Gastroesophageal sphincter (tissue), 4 donors: ENCODE data around the gene KLHL29. TPM values are rescaled to one million over a fixed set of nuclear protein-coding genes. Genes with fewer than 3 reads are reported as not detected.

ENCODE experiments used
- ATAC-seq: fragments of 150-250 bp; one replicate; pipeline ENCODE4 v1.9.1; 2016; ENCODE audit warnings: mild to moderate bottlenecking, moderate library complexity
- H3K27ac ChIP-seq, 4 donors: fragments of 200-600 bp; sonication (generic) in 3 of 4; 1 replicate in 3 of 4; 2 replicates in 1 of 4; pipeline ENCODE4 v1.5.1; 2016 to 2019
- H3K27me3 ChIP-seq: fragments of 200-600 bp; sonication (generic); one replicate; pipeline ENCODE4 v1.5.1; 2019
- H3K36me3 ChIP-seq, 2 donors: fragments of 200-600 bp; sonication (generic); one replicate each; pipeline ENCODE4 v1.5.1; 2019; ENCODE audit warnings: control low read depth in 1 of 2
- H3K4me1 ChIP-seq, 3 donors: fragments of 200-600 bp; sonication (generic); 1 replicate in 2 of 3; 2 replicates in 1 of 3; pipeline ENCODE4 v1.5.1; 2016 to 2019; ENCODE audit warnings: control low read depth in 2 of 3
- H3K4me3 ChIP-seq, 2 donors: fragments of 200-600 bp; sonication (generic); one replicate each; pipeline ENCODE4 v1.5.1; 2019; ENCODE audit warnings: mild to moderate bottlenecking in 1 of 2, moderate library complexity in 1 of 2
- H3K9me3 ChIP-seq, 3 donors: fragments of 200-600 bp; sonication (generic); one replicate each; pipeline ENCODE4 v1.5.1; 2017 to 2019; ENCODE audit warnings: control low read depth in 2 of 3
- CTCF ChIP-seq, 4 experiments: fragments of 200-600 bp in 2 of 4; fragments of 450-650 bp in 2 of 4; sonication (generic) in 1 of 4; IDR thresholded peaks; one replicate each; pipeline ENCODE4 v1.5.1; 2017 to 2019; ENCODE audit warnings: antibody characterized with exemption in 4 of 4, mild to moderate bottlenecking in 2 of 4, moderate library complexity in 2 of 4
- EP300 ChIP-seq: sonication (generic); formaldehyde crosslinking; IDR thresholded peaks from one replicate; pipeline ENCODE4 v1.6.1; 2017; ENCODE audit warnings: antibody characterized with exemption, mild to moderate bottlenecking
- POLR2A ChIP-seq, 2 donors: fragments of 450-650 bp; IDR thresholded peaks; one replicate each; pipeline ENCODE4 v1.6.1; 2017; ENCODE audit warnings: antibody characterized with exemption in 2 of 2, mild to moderate bottlenecking in 2 of 2, moderate library complexity in 1 of 2
- POLR2AphosphoS5 ChIP-seq: sonication (generic); formaldehyde crosslinking; IDR thresholded peaks from one replicate; pipeline ENCODE4 v1.6.1; 2017; ENCODE audit warnings: antibody characterized with exemption
- WGBS, 2 donors: methylation state at CpG; one replicate each; pipeline ENCODE4 v1.1.5; 2018; ENCODE audit warnings: low coverage in 1 of 2; 5-methylcytosine and 5-hydroxymethylcytosine counted together
- total RNA-seq, 4 donors: library from RNA; depleted of rRNA; stranded (reverse); fragments of >200 nt; gene quantifications; one replicate each; pipeline ENCODE4 v1.1.0, GENCODE V29; 2016

KLHL29 gene
- total RNA-seq, 4 donors from 2014 or later = 15.2 to 31.5 (median 24.2) TPM

DNA sequence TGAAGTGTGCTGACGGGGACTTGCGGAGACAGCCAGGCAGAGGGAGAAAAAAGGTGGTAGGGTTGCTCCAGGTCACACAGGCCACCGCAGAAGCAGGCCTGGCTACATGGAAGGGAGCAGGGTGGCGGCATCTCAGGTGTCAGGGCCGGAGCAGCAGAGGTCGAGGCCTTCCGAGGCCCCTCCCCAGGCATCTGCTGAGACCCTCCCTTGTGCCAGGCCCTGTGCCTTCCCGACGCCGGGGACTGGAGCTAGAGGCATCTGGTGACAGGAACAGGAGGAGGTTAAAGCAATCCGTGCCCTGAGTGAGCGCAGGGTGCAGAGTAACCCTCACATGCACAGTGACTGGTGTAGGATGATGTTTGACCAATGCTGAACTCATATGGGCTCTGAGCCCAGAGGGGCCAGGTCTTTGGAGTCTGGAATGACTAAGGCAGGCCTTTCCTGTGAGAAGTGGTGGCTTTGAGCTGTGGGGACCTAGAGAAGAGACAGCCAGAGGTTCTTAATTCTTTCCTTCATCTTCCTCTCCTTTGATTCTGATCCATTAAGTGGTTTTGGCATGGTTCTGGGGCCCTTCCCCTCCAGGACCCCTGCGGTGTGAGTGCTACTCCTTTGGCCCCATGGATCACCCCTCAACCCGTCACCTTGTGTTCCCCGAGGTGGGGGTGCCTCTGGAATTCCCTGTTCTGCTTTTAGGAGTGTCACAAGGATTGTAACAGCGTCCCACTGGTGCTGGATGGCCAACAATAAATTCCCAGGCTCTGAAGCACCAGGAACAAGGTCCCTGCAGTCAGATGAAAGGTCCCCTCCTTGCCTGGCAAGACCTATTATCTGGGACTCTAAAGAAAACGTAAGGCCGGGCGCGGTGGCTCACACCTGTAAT is 72.1 kb downstream of the KLHL29 start:
- H3K36me3 ChIP-seq = peaks cover 0 to 4% of the 10 kb centered on the region in 2 donors
- H3K9me3 ChIP-seq = no peaks in the 10 kb centered on the region
- 100% methylated on average over 3 to 4 of the region's 20 CpGs for WGBS, 2 donors
- no peak overlapping the region for H3K27ac ChIP-seq
- TF ChIP-seq POLR2A (IDR thresholded peaks at IDR 0.05) (no peak), EP300 (no peak), POLR2AphosphoS5 (no peak), CTCF (IDR thresholded peaks at IDR 0.05) (no peak)
- ATAC-seq = no peak
- H3K27me3 ChIP-seq = no peaks in the 10 kb centered on the region
- no peak overlapping the region for H3K4me3 ChIP-seq
- peaks cover 0 to 50% (median 11%) of the 10 kb centered on the region in 3 donors for H3K4me1 ChIP-seq

GRCh38 chr2:23457990-23458682 is 73.2 kb downstream of the KLHL29 start:
- Histone ChIP-seq H3K27ac (no peak overlapping the region), H3K4me1 (peaks cover 0 to 40% (median 9%) of the 10 kb centered on the region in 3 donors), H3K36me3 (peaks cover 0 to 4% of the 10 kb centered on the region in 2 donors), H3K4me3 (no peak overlapping the region), H3K9me3 (no peaks in the 10 kb centered on the region), H3K27me3 (no peaks in the 10 kb centered on the region)
- TF ChIP-seq POLR2AphosphoS5 (no peak), CTCF (IDR thresholded peaks at IDR 0.05) (no peak), EP300 (no peak), POLR2A (IDR thresholded peaks at IDR 0.05) (no peak)
- no peak for ATAC-seq
- WGBS, 2 donors = 86 to 89% methylated on average over 10 to 11 of the region's 13 CpGs

GRCh38 chr2:23459032-23459431 is 74.1 kb downstream of the KLHL29 start:
- no peaks in the 10 kb centered on the region for H3K27me3 ChIP-seq
- TF ChIP-seq POLR2AphosphoS5 (no peak), CTCF (IDR thresholded peaks at IDR 0.05) (no peak), POLR2A (IDR thresholded peaks at IDR 0.05) (no peak), EP300 (no peak)
- H3K4me3 ChIP-seq = no peak overlapping the region
- H3K4me1 ChIP-seq = peaks cover 0 to 34% (median 1%) of the 10 kb centered on the region in 3 donors
- H3K27ac ChIP-seq = no peak overlapping the region
- ATAC-seq = no peak
- H3K36me3 ChIP-seq = peaks cover 0 to 4% of the 10 kb centered on the region in 2 donors
- 96 to 100% methylated on average over 2 of the region's 2 CpGs for WGBS, 2 donors
- no peaks in the 10 kb centered on the region for H3K9me3 ChIP-seq

DNA sequence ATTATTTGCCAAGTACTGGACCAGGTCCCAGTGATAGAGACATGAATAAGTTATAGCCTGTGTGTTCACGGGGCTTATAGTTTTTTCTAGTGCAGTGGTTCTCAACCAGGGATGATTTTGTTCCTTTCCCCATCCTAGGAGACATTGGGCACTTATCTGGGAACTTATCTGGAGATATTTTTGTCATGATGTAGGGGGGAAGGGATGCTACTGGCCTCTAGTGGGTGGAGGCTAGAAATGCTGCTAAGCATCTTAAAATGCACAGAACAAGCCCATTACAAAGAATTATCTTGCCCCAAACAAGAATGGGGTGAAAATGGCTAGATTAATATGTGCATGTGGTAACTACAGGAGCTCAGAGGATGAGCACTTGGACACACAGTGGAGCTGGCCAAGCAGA is 75.2 kb downstream of the KLHL29 start:
- Histone ChIP-seq H3K4me1 (peaks cover 0 to 32% (median 0%) of the 10 kb centered on the region in 3 donors), H3K9me3 (no peaks in the 10 kb centered on the region), H3K27me3 (no peaks in the 10 kb centered on the region), H3K27ac (no peak overlapping the region), H3K36me3 (peaks cover 0 to 4% of the 10 kb centered on the region in 2 donors), H3K4me3 (no peak overlapping the region)
- TF ChIP-seq POLR2A (IDR thresholded peaks at IDR 0.05) (no peak), POLR2AphosphoS5 (no peak), CTCF (IDR thresholded peaks at IDR 0.05) (peak in 2 of 4 experiments; percentile 25 to 52), EP300 (no peak)
- WGBS, 2 donors = 89 to 93% methylated on average over 1 of the region's 1 CpG
- ATAC-seq = no peak
